ENCODE data around the gene IL22RA2.
"Not testable (repeated sequence)": the region's sequence is repeated elsewhere in the genome, so short reads cannot be mapped to it uniquely, and the experiment has no call there.

Gene IL22RA2

GRCh38 chr6:137213813-137214212 is 40.4 kb upstream of the IL22RA2 start:
- peaks cover 8% of the 10 kb centered on the region for H3K4me1 ChIP-seq (ENCODE audit: control insufficient read depth, insufficient read depth, low read length, poor library complexity, severe bottlenecking)
- WGBS, 2 experiments (ENCODE audit: insufficient coverage in 2 of 2), result no CpG with 5 or more reads among the region's 2 CpGs
- peaks cover 48% of the 10 kb centered on the region for H3K36me3 ChIP-seq (ENCODE audit: control insufficient read depth, insufficient read depth, low read length)
- H3K27ac ChIP-seq (ENCODE audit: low read depth, low read length, severe bottlenecking), result no peak overlapping the region
- H3K4me3 ChIP-seq (ENCODE audit: extremely low read depth, insufficient read depth, low read length, poor library complexity, severe bottlenecking), result no peak overlapping the region
- peaks cover 15% of the 10 kb centered on the region for H3K9me3 ChIP-seq (ENCODE audit: control insufficient read depth, low read length)

- H3K36me3 ChIP-seq (ENCODE audit: control insufficient read depth, insufficient read depth, low read length), result peaks cover 53% of the 10 kb centered on the region
- H3K4me1 ChIP-seq (ENCODE audit: control insufficient read depth, insufficient read depth, low read length, poor library complexity, severe bottlenecking), result peaks cover 8% of the 10 kb centered on the region
- no peak overlapping the region for H3K27ac ChIP-seq (ENCODE audit: low read depth, low read length, severe bottlenecking)
- H3K9me3 ChIP-seq (ENCODE audit: control insufficient read depth, low read length), result peaks cover 17% of the 10 kb centered on the region
- 80 to 90% methylated on average over 3 of the region's 4 CpGs for WGBS, 2 experiments (ENCODE audit: insufficient coverage in 2 of 2)
- H3K4me3 ChIP-seq (ENCODE audit: extremely low read depth, insufficient read depth, low read length, poor library complexity, severe bottlenecking), result no peak overlapping the region
Observed at GRCh38 chr6:137213331-137213740, 39.9 kb upstream of the IL22RA2 start.

GRCh38 chr6:137211910-137212309 is 38.5 kb upstream of the IL22RA2 start:
- no peak overlapping the region for H3K4me3 ChIP-seq (ENCODE audit: extremely low read depth, insufficient read depth, low read length, poor library complexity, severe bottlenecking)
- H3K27ac ChIP-seq (ENCODE audit: low read depth, low read length, severe bottlenecking), result no peak overlapping the region
- 91 to 97% methylated on average over 3 of the region's 3 CpGs for WGBS, 2 experiments (ENCODE audit: insufficient coverage in 2 of 2)
- peaks cover 27% of the 10 kb centered on the region for H3K9me3 ChIP-seq (ENCODE audit: control insufficient read depth, low read length)
- no peaks in the 10 kb centered on the region for H3K4me1 ChIP-seq (ENCODE audit: control insufficient read depth, insufficient read depth, low read length, poor library complexity, severe bottlenecking)
- H3K36me3 ChIP-seq (ENCODE audit: control insufficient read depth, insufficient read depth, low read length), result peaks cover 64% of the 10 kb centered on the region

GRCh38 chr6:137210903-137211302 is 37.5 kb upstream of the IL22RA2 start:
- H3K4me1 ChIP-seq (ENCODE audit: control insufficient read depth, insufficient read depth, low read length, poor library complexity, severe bottlenecking), result no peaks in the 10 kb centered on the region
- H3K27ac ChIP-seq (ENCODE audit: low read depth, low read length, severe bottlenecking), result no peak overlapping the region
- H3K36me3 ChIP-seq (ENCODE audit: control insufficient read depth, insufficient read depth, low read length), result peaks cover 72% of the 10 kb centered on the region
- H3K4me3 ChIP-seq (ENCODE audit: extremely low read depth, insufficient read depth, low read length, poor library complexity, severe bottlenecking), result no peak overlapping the region
- peaks cover 27% of the 10 kb centered on the region for H3K9me3 ChIP-seq (ENCODE audit: control insufficient read depth, low read length)

GRCh38 chr6:137208279-137208678 is 34.8 kb upstream of the IL22RA2 start:
- no peak overlapping the region for H3K27ac ChIP-seq (ENCODE audit: low read depth, low read length, severe bottlenecking)
- H3K9me3 ChIP-seq (ENCODE audit: control insufficient read depth, low read length), result peaks cover 27% of the 10 kb centered on the region
- peaks cover 81% of the 10 kb centered on the region for H3K36me3 ChIP-seq (ENCODE audit: control insufficient read depth, insufficient read depth, low read length)
- 94 to 97% methylated on average over 7 of the region's 7 CpGs for WGBS, 2 experiments (ENCODE audit: insufficient coverage in 2 of 2)
- no peak overlapping the region for H3K4me3 ChIP-seq (ENCODE audit: extremely low read depth, insufficient read depth, low read length, poor library complexity, severe bottlenecking)
- no peaks in the 10 kb centered on the region for H3K4me1 ChIP-seq (ENCODE audit: control insufficient read depth, insufficient read depth, low read length, poor library complexity, severe bottlenecking)

- H3K9me3 ChIP-seq (ENCODE audit: control insufficient read depth, low read length), result peaks cover 27% of the 10 kb centered on the region
- 100% methylated on average over 2 of the region's 3 CpGs; no CpG with 5 or more reads in 1 of the 2 experiments for WGBS, 2 experiments (ENCODE audit: insufficient coverage in 2 of 2)
Observed at GRCh38 chr6:137207457-137207856, 34.0 kb upstream of the IL22RA2 start.

GRCh38 chr6:137206577-137206976 is 33.1 kb upstream of the IL22RA2 start:
- H3K27ac ChIP-seq (ENCODE audit: low read depth, low read length, severe bottlenecking), result no peak overlapping the region
- WGBS, 2 experiments (ENCODE audit: insufficient coverage in 2 of 2), result 71% methylated on average over 1 of the region's 1 CpG; no CpG with 5 or more reads in 1 of the 2 experiments
- peaks cover 85% of the 10 kb centered on the region for H3K36me3 ChIP-seq (ENCODE audit: control insufficient read depth, insufficient read depth, low read length)
- H3K4me1 ChIP-seq (ENCODE audit: control insufficient read depth, insufficient read depth, low read length, poor library complexity, severe bottlenecking), result no peaks in the 10 kb centered on the region
- H3K4me3 ChIP-seq (ENCODE audit: extremely low read depth, insufficient read depth, low read length, poor library complexity, severe bottlenecking), result no peak overlapping the region
- peaks cover 27% of the 10 kb centered on the region for H3K9me3 ChIP-seq (ENCODE audit: control insufficient read depth, low read length)

More at GRCh38 chr6:137207457-137207856, 34.0 kb upstream of the IL22RA2 start:
- not testable (repeated sequence) for H3K4me1 ChIP-seq (ENCODE audit: control insufficient read depth, insufficient read depth, low read length, poor library complexity, severe bottlenecking); H3K27ac ChIP-seq (ENCODE audit: low read depth, low read length, severe bottlenecking); H3K4me3 ChIP-seq (ENCODE audit: extremely low read depth, insufficient read depth, low read length, poor library complexity, severe bottlenecking)
- H3K36me3 ChIP-seq (ENCODE audit: control insufficient read depth, insufficient read depth, low read length), result peaks cover 85% of the 10 kb centered on the region

GRCh38 chr6:137203256-137203655 is 29.8 kb upstream of the IL22RA2 start:
- H3K4me1 ChIP-seq (ENCODE audit: control insufficient read depth, insufficient read depth, low read length, poor library complexity, severe bottlenecking), result no peaks in the 10 kb centered on the region
- H3K27ac ChIP-seq (ENCODE audit: low read depth, low read length, severe bottlenecking), result no peak overlapping the region
- peaks cover 81% of the 10 kb centered on the region for H3K36me3 ChIP-seq (ENCODE audit: control insufficient read depth, insufficient read depth, low read length)
- WGBS, 2 experiments (ENCODE audit: insufficient coverage in 2 of 2), result 100% methylated on average over 1 of the region's 2 CpGs; no CpG with 5 or more reads in 1 of the 2 experiments
- H3K4me3 ChIP-seq (ENCODE audit: extremely low read depth, insufficient read depth, low read length, poor library complexity, severe bottlenecking), result no peak overlapping the region
- peaks cover 9% of the 10 kb centered on the region for H3K9me3 ChIP-seq (ENCODE audit: control insufficient read depth, low read length)

GRCh38 chr6:137202078-137202477 is 28.6 kb upstream of the IL22RA2 start:
- H3K4me3 ChIP-seq (ENCODE audit: extremely low read depth, insufficient read depth, low read length, poor library complexity, severe bottlenecking), result no peak overlapping the region
- peaks cover 81% of the 10 kb centered on the region for H3K36me3 ChIP-seq (ENCODE audit: control insufficient read depth, insufficient read depth, low read length)
- no peaks in the 10 kb centered on the region for H3K9me3 ChIP-seq (ENCODE audit: control insufficient read depth, low read length)
- WGBS, 2 experiments (ENCODE audit: insufficient coverage in 2 of 2), result 90 to 100% methylated on average over 2 to 3 of the region's 6 CpGs
- no peak overlapping the region for H3K27ac ChIP-seq (ENCODE audit: low read depth, low read length, severe bottlenecking)
- no peaks in the 10 kb centered on the region for H3K4me1 ChIP-seq (ENCODE audit: control insufficient read depth, insufficient read depth, low read length, poor library complexity, severe bottlenecking)

- no peaks in the 10 kb centered on the region for H3K9me3 ChIP-seq (ENCODE audit: control insufficient read depth, low read length)
- WGBS, 2 experiments (ENCODE audit: insufficient coverage in 2 of 2), result 100% methylated on average over 1 of the region's 1 CpG
- peaks cover 76% of the 10 kb centered on the region for H3K36me3 ChIP-seq (ENCODE audit: control insufficient read depth, insufficient read depth, low read length)
- no peak overlapping the region for H3K4me3 ChIP-seq (ENCODE audit: extremely low read depth, insufficient read depth, low read length, poor library complexity, severe bottlenecking)
- H3K27ac ChIP-seq (ENCODE audit: low read depth, low read length, severe bottlenecking), result no peak overlapping the region
- no peaks in the 10 kb centered on the region for H3K4me1 ChIP-seq (ENCODE audit: control insufficient read depth, insufficient read depth, low read length, poor library complexity, severe bottlenecking)
Observed at GRCh38 chr6:137201006-137201405, 27.6 kb upstream of the IL22RA2 start.

- Histone ChIP-seq H3K9me3 (ENCODE audit: control insufficient read depth, low read length) (no peaks in the 10 kb centered on the region), H3K4me3 (ENCODE audit: extremely low read depth, insufficient read depth, low read length, poor library complexity, severe bottlenecking) (no peak overlapping the region), H3K36me3 (ENCODE audit: control insufficient read depth, insufficient read depth, low read length) (peaks cover 69% of the 10 kb centered on the region), H3K4me1 (ENCODE audit: control insufficient read depth, insufficient read depth, low read length, poor library complexity, severe bottlenecking) (no peaks in the 10 kb centered on the region), H3K27ac (ENCODE audit: low read depth, low read length, severe bottlenecking) (no peak overlapping the region)
- 88 to 91% methylated on average over 1 to 3 of the region's 4 CpGs for WGBS, 2 experiments (ENCODE audit: insufficient coverage in 2 of 2)
Observed at GRCh38 chr6:137200288-137200687, 26.8 kb upstream of the IL22RA2 start.

Measured in mesodermal cell (in vitro differentiated cells).